ENCODE data around the gene R3HCC1L.
"Not testable (repeated sequence)": the region's sequence is repeated elsewhere in the genome, so short reads cannot be mapped to it uniquely, and the experiment has no call there.

The R3HCC1L gene

DNA sequence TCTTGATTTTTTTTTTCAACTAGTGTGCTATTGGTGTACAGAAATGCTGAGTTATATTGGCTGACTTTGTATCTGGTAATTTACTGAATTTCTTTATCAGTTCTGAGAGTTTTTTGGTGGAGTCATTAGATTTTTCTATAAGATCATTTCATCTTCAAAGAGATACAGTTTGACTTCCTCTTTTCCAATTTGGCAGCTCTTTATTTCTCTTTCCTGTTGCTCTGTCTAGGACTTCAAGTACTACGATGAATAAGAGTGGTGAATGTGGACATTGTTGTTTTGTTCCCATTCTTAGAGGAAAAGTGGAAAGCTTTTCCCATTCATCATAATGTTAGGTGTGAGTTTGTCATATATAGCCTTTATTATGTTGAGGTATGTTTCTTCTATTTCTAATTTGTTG, 83.3 kb downstream of the R3HCC1L start:
- Histone ChIP-seq H3K27me3 (replicated peaks; ENCODE audit: control insufficient read depth, insufficient read depth, low read length) (no peaks in the 10 kb centered on the region), H3K4me3 (replicated peaks; ENCODE audit: low read depth, low read length) (no peak overlapping the region), H3K36me3 (ENCODE audit: control insufficient read depth, insufficient read depth, low read length) (no peaks in the 10 kb centered on the region)
- TF ChIP-seq, protein P1, sequence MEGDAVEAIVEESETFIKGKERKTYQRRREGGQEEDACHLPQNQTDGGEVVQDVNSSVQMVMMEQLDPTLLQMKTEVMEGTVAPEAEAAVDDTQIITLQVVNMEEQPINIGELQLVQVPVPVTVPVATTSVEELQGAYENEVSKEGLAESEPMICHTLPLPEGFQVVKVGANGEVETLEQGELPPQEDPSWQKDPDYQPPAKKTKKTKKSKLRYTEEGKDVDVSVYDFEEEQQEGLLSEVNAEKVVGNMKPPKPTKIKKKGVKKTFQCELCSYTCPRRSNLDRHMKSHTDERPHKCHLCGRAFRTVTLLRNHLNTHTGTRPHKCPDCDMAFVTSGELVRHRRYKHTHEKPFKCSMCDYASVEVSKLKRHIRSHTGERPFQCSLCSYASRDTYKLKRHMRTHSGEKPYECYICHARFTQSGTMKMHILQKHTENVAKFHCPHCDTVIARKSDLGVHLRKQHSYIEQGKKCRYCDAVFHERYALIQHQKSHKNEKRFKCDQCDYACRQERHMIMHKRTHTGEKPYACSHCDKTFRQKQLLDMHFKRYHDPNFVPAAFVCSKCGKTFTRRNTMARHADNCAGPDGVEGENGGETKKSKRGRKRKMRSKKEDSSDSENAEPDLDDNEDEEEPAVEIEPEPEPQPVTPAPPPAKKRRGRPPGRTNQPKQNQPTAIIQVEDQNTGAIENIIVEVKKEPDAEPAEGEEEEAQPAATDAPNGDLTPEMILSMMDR (IDR thresholded peaks at IDR 0.05; ENCODE audit: insufficient read depth, low read length, poor library complexity, severe bottlenecking) = no peak
- no peak for DNase-seq (ENCODE audit: extremely low read depth, insufficient read length)

DNA sequence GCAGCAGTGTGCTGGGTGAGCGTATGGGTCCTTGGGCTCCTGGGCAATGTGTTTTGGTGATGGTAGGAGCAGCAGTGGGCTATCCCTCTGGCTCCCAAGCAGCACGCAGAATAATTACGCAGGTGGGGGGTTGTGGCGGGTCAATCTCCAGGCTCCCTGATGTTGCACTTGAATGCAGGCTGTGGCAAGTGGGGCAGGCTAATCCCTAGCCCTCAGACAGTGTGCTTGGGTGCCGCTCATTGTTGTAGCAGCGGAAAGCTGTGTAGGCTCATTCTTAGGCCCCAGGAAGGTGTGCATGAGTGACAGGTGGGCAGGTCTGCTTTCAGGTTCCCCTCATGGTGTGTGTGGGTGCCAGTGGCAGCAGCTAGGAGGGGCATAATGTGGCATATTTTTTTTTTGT, 89.4 kb downstream of the R3HCC1L start:
- H3K27me3 ChIP-seq (replicated peaks; ENCODE audit: control insufficient read depth, insufficient read depth, low read length) = no peaks in the 10 kb centered on the region
- H3K4me3 ChIP-seq (replicated peaks; ENCODE audit: low read depth, low read length) = no peak overlapping the region
- no peak for DNase-seq (ENCODE audit: extremely low read depth, insufficient read length)
- no peaks in the 10 kb centered on the region for H3K36me3 ChIP-seq (ENCODE audit: control insufficient read depth, insufficient read depth, low read length)
- TF ChIP-seq, protein P1 (IDR thresholded peaks at IDR 0.05; ENCODE audit: insufficient read depth, low read length, poor library complexity, severe bottlenecking) = no peak

DNA sequence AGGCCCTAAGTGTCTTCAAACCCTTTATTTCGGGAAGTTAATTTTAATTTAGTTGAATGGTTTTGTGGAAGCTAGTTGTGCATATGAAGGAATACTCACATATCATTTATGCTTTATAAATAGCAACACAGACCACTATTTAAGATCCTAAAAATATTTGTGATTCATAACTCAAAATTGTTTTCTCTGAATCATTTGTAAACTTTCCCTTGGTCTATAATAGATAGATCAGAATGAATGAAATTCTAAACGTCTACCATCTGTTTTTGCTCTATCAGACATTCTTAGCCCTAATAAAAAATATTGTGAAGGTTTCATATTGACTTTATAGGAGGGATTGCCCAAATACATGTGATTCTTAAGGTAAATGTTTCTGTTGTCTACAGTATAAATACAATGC, 90.1 kb downstream of the R3HCC1L start:
- TF ChIP-seq, protein P1 (IDR thresholded peaks at IDR 0.05; ENCODE audit: insufficient read depth, low read length, poor library complexity, severe bottlenecking) = no peak
- no peak for DNase-seq (ENCODE audit: extremely low read depth, insufficient read length)
- Histone ChIP-seq H3K4me3 (replicated peaks; ENCODE audit: low read depth, low read length) (no peak overlapping the region), H3K36me3 (ENCODE audit: control insufficient read depth, insufficient read depth, low read length) (no peaks in the 10 kb centered on the region), H3K27me3 (replicated peaks; ENCODE audit: control insufficient read depth, insufficient read depth, low read length) (no peaks in the 10 kb centered on the region)

- no peak overlapping the region for H3K4me3 ChIP-seq (replicated peaks; ENCODE audit: low read depth, low read length)
- no peaks in the 10 kb centered on the region for H3K36me3 ChIP-seq (ENCODE audit: control insufficient read depth, insufficient read depth, low read length)
- DNase-seq (ENCODE audit: extremely low read depth, insufficient read length) = no peak
- H3K27me3 ChIP-seq (replicated peaks; ENCODE audit: control insufficient read depth, insufficient read depth, low read length) = no peaks in the 10 kb centered on the region
- TF ChIP-seq, protein P1 (IDR thresholded peaks at IDR 0.05; ENCODE audit: insufficient read depth, low read length, poor library complexity, severe bottlenecking) = no peak
These were observed 90.5 kb downstream of the R3HCC1L start for GRCh38 chr10:98224996-98225395.

DNA sequence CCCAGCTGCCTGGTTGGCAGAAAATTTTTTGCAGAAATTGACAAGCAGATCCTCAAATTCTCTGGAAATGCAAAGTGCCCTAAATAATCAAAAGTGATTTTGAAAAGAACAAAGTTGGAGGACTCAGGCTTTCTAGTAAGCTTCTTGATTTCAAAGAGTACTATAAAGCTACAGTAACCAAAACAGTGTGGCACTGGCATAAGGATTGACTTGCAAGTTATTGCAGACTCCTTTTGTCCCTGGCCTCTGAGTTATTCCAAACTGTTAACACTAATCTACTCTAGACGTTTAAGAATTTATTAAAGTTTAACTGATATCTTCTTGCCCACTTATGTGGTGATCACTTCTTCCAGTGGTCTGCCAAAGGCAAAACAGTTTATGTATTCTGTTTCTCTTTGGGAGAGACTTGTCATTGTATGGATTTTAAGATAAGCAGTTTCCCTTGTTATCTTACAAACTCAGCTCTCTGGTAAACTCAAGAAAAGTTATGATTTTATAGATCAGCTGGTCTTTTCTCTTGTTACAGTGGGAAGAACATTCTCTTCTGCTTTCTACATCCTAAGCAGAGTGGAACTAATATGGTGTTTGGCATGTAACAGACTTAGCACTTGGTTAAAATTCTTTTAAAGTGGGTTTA, 92.2 kb downstream of the R3HCC1L start:
- DNase-seq (ENCODE audit: extremely low read depth, insufficient read length) = no peak

GRCh38 chr10:98227713-98228112, 93.3 kb downstream of the R3HCC1L start:
- not testable (repeated sequence) for H3K27me3 ChIP-seq (replicated peaks; ENCODE audit: control insufficient read depth, insufficient read depth, low read length); DNase-seq (ENCODE audit: extremely low read depth, insufficient read length)

More for the DNA sequence above, 92.2 kb downstream of the R3HCC1L start:
- TF ChIP-seq, protein P1 (IDR thresholded peaks at IDR 0.05; ENCODE audit: insufficient read depth, low read length, poor library complexity, severe bottlenecking) = no peak
- Histone ChIP-seq H3K36me3 (ENCODE audit: control insufficient read depth, insufficient read depth, low read length) (no peaks in the 10 kb centered on the region), H3K4me3 (replicated peaks; ENCODE audit: low read depth, low read length) (no peak overlapping the region), H3K27me3 (replicated peaks; ENCODE audit: control insufficient read depth, insufficient read depth, low read length) (no peaks in the 10 kb centered on the region)

GRCh38 chr10:98228266-98228665, 93.8 kb downstream of the R3HCC1L start:
- not testable (repeated sequence) for H3K36me3 ChIP-seq (ENCODE audit: control insufficient read depth, insufficient read depth, low read length); H3K27me3 ChIP-seq (replicated peaks; ENCODE audit: control insufficient read depth, insufficient read depth, low read length); H3K4me3 ChIP-seq (replicated peaks; ENCODE audit: low read depth, low read length); DNase-seq (ENCODE audit: extremely low read depth, insufficient read length)

More at GRCh38 chr10:98227713-98228112, 93.3 kb downstream of the R3HCC1L start:
- not testable (repeated sequence) for H3K4me3 ChIP-seq (replicated peaks; ENCODE audit: low read depth, low read length); H3K36me3 ChIP-seq (ENCODE audit: control insufficient read depth, insufficient read depth, low read length)
